ENCODE results near the gene HHATL.

DNA sequence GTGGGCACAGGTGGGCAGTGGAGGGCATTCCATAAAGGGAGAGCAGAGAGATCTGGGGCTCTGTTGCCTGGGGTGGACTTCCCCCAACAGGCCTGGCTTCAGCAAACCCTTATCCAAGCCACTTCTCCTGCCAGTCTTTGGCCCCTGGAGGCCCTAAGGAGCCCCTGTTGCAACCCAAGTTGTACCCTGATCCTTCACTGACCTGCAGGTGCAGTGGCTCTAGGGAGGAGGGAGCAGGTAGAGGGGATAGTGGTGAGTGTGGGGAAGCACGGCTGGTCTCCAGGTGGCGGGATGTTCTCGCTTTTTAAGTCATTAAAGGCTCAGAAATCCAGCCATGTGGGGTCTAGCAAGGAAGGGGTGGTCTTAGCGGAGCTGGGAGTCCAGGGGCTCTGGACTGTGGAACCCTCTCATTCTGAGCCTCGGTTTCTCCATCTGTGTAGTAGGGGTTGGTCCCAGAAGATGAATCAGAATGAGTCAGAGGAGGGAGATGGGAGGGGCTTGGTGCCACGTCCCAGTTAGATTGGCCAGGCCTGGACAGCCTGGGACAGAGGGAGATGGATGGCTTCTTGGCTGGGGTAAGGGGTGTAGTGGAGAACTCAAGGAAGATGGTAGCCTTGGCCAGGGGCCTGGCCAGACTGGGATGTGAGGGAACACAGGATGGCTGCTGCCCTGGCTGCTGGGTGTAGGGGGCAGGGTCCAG is 46.5 kb downstream of the HHATL start:
- TF ChIP-seq, protein P1, sequence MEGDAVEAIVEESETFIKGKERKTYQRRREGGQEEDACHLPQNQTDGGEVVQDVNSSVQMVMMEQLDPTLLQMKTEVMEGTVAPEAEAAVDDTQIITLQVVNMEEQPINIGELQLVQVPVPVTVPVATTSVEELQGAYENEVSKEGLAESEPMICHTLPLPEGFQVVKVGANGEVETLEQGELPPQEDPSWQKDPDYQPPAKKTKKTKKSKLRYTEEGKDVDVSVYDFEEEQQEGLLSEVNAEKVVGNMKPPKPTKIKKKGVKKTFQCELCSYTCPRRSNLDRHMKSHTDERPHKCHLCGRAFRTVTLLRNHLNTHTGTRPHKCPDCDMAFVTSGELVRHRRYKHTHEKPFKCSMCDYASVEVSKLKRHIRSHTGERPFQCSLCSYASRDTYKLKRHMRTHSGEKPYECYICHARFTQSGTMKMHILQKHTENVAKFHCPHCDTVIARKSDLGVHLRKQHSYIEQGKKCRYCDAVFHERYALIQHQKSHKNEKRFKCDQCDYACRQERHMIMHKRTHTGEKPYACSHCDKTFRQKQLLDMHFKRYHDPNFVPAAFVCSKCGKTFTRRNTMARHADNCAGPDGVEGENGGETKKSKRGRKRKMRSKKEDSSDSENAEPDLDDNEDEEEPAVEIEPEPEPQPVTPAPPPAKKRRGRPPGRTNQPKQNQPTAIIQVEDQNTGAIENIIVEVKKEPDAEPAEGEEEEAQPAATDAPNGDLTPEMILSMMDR (IDR thresholded peaks at IDR 0.05) = no peak
- TF ChIP-seq POLR2AphosphoS5 (IDR thresholded peaks at IDR 0.05) (no peak), POLR2A (IDR thresholded peaks at IDR 0.05) (no peak), EP300 (IDR thresholded peaks at IDR 0.05) (no peak)
